Stimulated activated CD4-positive, alpha-beta T cell treated with anti-CD3 and anti-CD28 coated beads, TNF-alpha, amount 100 ng/mL, for 48 hours (primary cell): Measurements from ENCODE around the gene ASTL.
A peak's percentile ranks its signal among the peaks of the same experiment; 100 is the strongest.
"Not testable (repeated sequence)": the region's sequence is repeated elsewhere in the genome, so short reads cannot be mapped to it uniquely, and the experiment has no call there.

Source experiments
- DNase-seq, 3 donors: peaks; one replicate each; pipeline ENCODE4 v3.0.0-alpha.2; 2020; ENCODE audit warnings: low read depth in 3 of 3

ASTL gene

DNA sequence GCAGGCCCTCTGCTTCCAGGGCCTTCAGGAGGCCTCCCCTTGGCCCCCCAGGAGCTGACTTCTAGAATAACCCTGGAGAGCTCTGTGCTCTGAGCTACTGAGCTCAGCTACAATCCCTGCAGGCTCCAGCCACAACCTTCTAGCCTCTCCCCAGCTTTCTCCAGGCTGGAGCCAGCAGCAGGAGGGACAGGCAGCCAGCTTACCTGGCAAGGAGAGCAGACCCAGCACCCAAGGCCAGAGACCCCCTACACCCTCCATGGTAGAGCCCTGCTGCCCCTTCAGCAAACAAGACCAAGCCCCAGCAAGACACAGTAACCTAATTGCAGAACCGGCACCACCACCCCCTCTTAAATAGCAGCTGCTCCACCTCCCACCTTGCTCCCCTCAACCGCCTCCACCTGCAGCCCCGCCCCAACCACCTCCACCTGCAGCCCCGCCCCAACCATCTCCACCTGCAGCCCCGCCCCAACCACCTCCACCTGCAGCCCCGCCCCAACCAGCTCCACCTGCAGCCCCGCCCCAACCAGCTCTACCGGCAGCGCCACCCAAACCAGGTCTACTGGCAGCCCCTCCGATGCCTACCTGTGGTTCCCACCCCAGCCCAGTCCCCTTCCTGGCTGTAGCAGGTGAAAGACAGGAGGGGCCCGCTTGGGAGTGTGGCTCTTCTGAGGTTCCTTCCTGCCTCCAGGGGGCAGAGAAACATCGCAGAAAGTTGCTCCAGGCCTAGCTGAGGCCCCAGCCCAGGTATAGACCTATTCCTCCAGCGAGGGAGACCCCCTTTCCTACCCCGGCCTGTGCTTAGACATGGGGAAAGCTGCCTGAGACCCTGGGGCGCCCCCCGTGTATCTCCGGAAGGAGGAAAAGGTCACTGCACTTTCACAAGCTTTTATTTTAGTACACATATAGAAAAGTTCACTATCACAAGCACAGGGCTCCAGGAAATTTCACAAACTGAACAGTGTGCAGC, at the start of gene ASTL:
Gene ASTL, minus strand, starts transcription at position 324 of the 967 bp plus-strand sequence. Its CDS starts 66 bp downstream, at position 258.
- no peak for DNase-seq

DNA sequence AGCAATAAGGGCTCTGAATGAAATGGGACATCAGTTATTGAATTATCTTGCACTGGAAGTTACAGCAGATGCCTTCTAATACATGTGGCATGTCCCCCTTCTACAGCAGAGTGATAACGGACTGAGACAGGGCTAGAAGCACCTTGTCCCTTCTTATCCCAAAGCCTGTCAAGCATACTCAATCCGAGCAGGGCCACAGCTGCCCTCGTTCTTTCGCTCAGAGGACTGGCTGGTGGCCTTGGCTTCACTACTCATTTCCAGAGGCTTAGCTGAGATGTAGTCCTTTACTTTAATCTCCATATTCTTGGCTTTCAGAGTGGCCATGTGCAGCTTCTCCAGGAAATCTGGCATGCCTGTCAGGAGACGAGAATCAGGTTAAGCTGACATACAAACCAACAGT, 48.3 kb upstream of the ASTL start:
- no peak for DNase-seq

DNA sequence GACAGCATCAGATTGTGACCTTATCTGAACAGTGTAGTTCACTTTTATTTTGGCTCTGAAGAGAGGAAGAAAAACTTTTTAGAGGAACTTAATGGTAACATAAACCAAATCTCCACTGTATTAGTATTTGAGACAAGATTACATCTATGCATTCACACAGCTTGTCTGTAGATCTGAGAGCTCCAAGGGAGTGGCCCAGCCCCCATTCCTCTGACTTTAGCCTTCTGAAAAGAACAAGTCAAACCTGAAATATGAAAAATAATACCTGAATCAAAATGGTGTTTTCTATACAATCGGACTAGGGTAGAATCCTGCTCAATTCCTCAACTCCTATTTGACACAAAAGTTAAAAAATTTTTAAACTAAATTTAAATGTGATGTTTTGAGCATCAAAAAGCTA, 47.2 kb upstream of the ASTL start:
- no peak for DNase-seq

DNA sequence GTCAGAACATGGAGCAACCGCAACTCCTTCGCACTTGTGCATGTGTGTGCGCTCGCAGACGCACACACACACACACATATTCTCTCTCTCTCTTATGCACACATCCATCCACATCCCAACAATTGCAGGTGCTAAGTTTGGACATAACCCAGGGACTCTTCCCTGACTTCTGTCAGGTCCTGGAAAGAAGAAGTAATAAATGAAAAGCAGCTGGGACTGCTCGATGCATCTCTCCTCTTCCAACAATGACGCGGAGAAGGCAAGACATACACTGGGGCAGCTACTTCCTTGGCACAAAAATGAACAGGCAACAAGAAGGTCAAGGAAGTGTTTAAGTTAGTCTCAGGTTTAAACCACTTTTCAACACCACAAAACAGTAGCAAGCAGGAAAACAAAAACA, 46.7 kb upstream of the ASTL start:
- no peak for DNase-seq

DNA sequence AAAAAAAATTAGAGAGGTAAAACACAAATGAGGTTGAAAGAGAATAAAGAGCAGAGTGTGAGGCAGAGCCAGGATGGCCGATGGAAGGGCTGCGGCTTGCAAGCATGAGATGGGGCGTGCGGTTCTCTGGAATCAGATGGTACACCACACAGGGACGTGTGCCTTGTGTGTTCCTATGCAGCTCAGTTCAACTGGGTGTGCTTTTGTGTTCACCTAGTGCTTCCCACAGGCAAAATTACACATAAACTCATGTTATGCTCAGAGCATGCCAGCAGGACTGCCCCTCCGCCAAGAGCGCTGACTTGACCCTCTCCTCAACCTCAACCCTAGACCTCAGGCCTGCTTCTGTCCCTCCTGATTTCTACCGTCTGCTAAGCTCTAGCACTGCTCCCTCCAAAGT, 45.9 kb upstream of the ASTL start:
- DNase-seq = no peak

DNA sequence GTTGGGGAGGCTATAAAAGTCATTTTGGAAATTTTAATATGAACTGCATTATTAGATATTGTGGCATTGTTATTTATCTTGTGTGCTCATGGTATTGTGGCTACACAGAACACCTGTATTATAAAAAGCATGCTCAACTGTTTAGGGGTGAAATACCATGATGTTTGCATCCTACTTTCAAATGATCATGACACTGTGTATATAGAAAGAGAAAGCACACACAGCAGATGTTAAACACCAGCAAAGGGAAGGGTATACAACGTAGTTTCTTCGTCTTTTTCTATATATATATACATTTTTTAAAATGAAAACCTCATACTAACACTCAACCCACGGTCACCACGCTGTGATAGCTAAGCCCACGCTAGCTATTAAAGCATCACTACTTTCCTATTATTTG, 43.2 kb upstream of the ASTL start:
- no peak for DNase-seq

DNA sequence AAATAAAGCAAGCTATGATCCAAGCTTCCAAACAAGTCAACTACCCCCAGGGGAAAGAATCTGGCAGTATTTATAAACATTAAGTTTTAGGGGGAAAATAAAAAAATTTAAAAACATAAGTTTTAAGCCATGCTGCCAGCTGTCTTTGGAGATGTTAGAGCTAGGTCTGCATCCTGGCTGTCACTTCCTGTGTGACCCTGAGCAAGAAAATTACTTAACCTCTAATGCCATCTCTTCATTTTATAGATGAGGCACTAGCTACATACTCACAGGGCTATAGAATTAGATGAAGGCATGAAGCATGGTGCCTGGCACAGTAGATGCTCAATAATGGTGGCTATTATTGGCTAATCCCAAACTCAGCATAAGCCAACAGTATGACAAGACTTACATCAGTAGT, 42.2 kb upstream of the ASTL start:
- DNase-seq = no peak

DNA sequence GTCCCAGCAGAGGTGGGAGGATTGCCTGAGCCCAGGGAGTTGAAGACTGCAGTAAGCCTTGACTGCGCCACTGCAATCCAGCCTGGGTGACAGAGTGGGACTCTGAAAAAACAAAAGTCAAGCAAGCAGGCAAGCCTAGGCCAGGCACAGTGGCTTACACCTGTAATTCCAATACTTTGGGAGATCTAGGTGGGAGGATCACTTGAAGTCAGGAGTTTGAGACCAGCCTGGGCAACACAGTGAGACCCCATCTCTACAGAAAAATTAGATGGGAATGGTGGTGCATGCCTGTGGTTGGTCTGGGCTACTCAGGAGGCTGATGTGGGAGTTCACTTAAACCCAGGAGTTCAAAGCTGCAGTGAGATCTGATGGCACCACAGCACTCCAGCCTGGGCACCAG, 41.7 kb upstream of the ASTL start:
- no peak for DNase-seq

DNA sequence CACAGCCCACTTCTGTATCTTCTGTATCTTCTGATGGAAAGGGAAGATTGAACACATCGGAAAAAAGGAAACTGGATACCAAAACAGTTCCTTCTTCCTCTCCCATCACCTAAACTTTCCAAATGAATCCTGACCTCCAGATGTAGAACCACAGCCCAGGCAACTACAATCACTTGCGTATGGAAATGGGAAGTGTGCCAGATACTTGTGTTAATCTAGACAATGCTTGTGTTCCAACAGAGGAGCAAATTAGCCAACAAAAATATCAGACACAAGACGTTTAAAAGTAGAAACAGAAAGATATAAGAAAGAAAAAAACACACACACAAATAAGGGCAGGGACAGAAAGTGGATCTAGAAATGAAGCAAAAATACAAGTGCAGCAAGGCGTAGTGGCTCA, 38.4 kb upstream of the ASTL start:
- DNase-seq = no peak

DNA sequence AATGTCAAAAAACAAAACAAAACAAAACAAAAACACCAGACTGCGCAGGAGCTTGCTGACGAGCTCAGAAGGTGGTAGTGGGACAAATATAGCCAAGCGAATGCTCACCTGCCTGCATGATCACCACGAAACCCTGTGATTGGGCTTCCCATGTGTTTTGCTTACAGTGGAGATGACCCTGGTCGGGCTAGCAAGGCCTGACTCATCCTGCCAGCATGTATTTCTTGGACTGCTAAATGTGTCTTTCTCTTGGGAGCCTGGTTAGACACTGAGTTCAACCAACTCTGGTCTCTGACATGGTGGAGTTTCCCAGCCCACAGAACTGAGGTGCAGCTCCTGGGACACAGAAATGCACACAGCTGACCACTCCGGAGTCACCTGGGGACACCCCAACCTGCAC, 37.6 kb upstream of the ASTL start:
- no peak for DNase-seq

DNA sequence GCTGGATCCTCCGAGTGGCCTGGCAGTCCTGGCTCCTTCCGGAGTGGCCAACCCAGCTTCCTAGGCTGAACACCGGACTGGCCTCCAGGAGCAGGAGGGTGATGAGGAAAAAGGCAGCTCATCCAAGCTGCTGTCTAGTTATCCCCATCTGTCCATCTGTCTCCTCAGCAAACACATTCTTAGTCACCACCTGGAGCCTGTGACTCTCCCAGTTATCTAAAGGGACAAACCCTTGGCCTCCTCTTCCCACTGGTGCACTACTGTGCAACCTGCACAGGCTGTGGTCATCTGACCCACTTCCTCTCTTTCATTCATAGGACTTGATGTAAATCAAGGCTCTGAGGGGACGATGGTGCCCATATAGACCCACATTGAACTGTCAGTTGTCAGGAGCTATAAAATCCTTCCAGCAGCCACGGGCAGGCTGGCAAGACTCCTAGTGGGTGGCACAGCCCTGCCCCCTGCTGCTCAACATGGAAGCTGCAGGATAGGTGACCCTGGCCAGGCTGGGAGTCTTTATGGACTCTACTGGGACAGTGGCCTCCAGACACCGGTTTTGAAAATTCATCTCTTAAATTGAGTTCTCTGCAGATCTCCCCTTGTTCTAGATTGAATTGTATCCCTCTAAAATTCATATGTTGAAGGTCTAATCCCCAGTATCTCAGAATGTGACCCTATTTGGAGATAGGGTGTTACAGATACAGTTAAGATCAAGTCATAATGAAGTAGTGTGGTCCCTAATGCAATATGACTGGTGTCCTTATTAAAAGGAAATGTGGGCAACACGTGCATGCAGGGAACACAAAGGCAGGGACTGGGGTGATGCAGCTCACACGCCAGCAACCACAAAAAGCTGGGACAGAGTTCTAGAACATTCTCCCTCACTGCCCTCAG, 36.2 kb upstream of the ASTL start:
- peak; percentile 71 to 82 (median 76) for DNase-seq

DNA sequence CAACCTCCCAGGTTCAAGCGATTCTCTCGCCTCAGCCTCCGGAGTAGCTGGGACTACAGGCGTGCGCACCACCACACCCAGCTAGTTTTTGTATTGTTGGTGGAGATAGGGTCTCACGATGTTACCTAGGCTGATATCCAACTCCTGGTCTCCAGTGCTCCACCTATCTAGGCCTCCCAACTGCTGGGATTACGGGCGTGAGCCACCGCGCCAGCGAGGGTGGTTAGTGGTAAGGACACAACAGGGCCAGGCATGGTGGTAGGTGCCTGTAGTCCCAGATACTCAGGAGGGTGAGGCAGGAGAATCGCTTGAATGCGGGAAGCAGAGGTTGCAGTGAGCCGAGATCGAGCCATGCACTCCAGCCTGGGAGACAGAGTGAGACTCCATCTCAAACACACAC, 33.5 kb upstream of the ASTL start:
- DNase-seq = no peak

DNA sequence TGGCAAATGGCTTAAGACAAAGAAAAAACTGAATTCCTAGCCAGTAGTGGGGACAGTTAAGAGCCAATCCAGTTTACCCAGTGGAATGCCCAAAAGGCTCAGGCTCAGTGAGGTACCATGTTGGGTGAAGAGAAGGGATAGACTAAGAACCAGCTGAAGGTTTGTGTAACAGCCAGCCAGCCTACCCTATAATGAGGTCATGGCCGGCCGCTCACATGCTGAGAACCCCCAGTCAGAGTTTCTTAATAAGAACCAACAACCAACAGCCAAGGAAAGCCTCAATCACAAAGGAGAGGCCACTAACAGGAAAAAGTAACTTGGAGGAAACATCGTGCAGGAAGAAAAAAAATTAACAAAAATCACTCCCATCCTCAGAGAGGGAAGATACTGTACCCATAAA, 32.3 kb upstream of the ASTL start:
- DNase-seq = no peak

DNA sequence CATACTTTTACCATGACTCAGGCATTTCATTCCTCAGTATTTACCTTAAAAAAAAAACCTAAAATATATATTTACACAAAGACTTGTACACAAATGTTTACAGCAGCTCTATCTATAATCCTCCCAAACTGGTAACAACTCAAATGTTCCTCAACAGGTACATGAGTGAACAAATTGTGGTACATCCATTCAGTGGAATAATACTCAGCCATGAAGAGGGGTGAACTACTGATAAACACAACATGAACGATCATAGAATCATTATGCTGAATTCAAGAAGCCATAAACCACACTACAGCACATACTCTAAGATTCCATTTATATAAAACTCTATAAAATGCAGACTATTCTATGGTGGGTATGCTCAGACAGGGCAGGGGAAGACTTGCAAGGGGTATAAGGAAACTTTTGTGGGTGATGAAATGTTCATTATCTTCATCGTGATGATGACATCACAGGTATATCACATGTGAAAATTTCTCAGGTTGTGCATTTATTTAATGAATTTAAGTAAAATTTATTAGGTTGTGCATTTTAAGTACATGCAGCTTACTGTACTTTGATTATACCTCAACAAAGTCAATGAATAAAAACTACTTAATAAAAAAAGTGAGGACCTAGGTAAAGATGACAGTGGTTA, 31.7 kb upstream of the ASTL start:
- DNase-seq = no peak

DNA sequence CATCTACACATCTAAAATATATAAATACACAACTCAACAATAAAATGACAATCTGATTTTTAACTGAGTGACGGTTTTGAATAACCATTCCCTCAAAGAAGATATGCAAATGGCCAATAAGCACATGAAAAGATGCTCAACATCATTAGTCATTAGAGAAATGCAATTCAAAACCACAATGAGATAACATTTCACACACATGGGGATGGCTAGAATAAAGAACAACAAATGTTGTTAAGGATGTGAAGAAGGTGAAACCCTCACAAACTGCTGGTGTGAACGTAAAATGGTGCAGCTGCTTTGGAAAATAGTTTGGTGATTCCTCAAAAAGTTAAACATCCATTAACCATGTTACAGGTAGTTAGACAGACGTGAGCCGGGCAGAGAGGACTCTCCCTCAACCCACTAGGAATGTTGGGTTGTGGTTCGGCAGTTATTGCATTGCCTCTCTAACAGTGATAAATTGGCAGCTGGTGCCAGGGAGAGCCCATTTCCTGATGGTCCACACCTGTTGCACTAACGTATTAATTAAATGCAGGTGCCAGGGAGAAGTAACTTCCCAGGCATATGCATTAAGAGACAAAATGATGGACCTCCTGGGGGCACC, 29.2 kb upstream of the ASTL start:
- no peak for DNase-seq

DNA sequence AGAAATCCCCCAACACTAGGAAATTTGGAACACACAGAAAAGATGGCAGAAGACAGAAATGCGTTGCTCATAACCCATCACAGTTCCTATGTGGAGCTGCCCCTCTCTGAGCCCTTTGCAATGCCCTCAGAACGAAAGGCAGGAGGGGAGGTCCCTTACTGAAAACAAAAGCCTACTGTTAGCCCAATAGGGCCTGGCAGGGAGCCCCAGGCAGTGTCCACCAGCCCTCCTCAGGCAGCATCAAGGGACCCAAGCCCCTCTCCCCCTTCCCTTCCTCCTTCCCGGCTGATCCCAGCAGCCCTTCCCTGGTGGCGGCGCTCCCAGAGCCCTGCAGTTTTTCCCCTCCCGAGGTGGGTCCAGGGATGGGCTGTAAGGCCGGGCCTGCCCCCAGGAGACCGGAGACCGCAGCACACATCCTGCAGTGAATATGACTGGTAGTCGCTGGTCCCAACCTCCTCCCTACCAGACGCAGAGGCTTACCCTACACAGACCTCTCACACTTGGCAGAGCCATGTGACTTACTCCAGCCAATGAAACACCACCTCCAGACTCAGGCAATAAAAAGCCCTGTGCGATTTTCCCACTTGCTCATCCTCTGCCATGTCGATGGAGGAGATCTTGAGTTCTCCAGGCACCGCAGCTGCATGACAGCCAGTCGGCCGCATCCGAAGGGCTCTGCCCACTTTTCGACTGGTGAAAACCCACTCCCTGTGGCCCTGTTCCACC, 26.3 kb upstream of the ASTL start:
- DNase-seq = peak in 1 of 3 donors; percentile 70

DNA sequence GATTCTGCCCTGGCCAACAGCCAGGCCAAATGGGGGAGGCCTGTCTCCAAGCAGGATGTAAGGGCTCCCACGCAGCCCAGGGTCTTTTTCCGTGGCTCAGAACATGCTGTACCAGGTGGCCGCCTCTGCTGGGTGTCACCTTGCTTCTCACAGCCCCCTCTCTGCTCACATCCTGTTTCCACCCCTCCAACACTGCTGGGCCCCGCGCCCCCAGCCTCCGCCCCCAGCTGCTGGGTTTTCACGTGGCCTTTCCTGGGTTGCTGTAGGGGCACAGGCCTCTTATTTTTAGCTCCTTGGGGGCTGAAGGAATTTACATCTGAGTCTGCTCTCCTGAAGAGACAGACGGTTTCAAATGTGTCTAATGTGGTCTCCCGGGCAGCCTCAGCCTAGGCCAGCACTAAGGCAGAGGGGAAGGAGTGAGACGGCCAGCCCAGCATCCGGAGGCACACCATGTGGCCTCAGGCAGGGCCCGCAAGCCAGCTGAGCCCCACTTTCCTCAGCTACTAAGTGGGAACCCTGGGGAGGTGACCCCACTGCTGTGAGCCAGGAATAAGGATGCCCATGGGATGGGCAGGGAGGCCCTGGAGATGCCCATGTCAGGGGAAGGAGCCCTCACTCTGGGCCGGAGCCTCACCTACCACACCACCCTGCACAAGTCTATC, 25.6 kb upstream of the ASTL start:
- DNase-seq = peak in 2 of 3 donors; percentile 78 to 80

DNA sequence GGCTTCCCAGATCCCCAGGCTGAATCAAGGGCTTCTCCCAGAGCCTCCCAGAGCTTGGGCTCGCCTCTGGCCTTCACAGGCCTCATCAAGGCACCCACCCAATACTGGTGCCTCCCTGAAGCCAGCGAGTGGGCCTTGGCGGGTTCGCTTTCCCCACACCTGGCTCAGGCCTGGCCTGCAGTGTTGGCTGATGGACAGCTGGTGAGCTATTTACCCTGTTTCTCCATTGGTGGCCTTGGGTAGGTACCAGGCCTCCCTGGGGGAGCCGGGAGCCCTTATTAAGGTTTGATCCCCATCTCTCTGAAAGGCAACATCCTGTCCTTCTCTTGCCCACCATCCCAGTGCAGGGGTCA, 25.1 kb upstream of the ASTL start:
- no peak for DNase-seq

DNA sequence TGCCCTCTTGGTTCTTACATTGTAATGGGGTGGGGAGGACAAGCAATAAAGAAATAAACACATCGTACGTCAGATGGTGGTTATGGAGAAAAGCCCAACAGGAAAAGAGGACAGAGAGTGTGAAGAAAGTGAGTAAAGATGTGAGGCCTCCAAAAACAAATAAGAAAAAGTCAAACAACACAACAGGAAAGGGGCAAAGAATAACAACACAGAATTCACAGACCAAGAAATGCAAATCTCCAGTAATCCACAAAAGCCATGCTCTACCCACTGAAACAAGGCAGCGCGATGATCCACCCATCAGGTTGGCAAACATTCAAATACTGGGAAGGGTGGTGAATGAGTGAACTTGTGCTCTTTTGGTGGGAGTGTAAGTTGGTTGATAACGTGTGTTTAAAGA, 23.6 kb upstream of the ASTL start:
- no peak for DNase-seq

DNA sequence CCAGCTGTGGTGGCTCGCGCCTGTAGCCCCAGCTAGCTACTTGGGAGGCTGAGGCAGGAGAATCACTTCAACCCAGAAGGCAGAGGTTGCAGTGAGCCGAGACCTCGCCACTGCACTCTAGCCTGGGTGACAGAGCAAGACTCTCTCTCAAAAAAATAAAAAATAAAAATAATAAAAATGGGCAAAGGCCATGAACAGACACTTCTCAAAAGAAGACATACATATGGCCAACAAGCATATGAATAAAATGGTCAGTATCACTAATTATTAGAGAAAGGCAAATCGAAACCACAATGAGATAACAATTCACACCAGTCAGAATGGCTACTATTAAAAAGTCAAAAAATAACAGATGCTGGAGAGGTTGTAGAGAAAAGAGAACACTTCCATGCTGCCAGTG, 22.1 kb upstream of the ASTL start:
- DNase-seq = not testable (repeated sequence)
